ENCODE results near the gene CRK.
"Not testable (repeated sequence)": the region's sequence is repeated elsewhere in the genome, so short reads cannot be mapped to it uniquely, and the experiment has no call there.

The CRK gene

DNA sequence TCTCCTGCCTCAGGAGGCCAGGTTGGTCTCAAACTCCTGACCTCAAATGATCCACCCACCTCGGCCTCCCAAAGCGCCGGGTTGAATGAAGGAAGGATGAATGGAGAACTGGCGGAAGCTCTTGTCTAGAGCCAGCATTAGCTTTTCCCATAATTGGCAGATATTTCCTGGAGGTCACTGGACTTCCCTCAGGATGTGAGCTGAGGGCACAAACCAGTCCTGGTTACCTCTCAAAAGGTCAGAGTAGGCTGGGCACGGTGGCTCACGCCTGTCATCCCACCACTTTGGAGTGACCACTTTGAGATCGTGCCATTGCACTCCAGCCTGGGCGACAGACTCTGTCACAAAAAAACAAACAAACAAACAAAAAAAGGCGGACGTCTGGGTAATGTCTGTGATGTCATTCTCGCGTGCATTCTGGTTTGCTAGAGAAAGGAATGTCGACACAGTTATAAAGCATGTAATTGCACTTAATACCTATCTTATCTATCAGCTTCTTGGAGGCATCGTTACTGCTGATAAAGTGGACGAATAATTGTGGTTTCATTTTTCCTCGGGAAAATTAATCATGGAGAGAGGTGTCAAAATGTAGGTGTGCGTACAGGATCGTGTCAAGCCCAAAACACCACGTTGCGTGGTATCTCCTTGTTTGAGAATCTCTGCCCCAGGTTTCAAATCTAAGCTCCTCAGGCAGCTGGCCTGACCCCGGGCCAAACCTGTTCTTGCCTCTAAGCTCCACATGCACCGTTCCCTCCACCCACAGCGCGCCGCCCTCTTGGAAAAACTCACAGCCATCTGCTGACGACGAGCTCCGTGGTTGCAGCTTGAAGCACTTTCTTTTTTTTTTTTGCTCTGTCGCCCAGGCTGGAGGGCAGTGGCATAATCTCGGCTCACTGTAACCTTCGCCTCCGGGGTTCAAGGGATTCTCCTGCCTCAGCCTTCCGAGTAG is 6.4 kb upstream of the CRK start:
- DNase-seq, result no peak

- no peak for DNase-seq
Observed at GRCh38 chr17:1461198-1461944, 5.3 kb upstream of the CRK start.

DNA sequence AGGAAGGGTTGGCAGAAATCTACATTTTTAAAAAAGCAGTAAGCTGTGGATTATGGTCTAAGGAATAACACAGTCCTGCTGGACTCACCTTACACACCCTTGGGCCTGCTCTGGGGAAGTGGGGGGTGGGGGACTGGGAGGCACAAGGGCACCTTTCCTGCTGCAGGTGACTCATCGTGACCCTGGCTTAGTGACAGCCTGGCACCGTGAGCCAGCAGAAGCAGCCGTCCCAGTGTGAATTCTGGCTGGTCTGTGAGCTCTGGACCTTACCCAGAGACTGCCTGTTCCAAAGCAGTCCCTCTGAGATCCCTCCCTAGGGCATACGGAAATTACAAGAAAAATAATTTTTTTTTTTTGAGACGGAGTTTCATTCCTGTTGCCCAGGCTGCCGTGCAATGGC is 4.2 kb upstream of the CRK start:
- DNase-seq, result no peak

DNA sequence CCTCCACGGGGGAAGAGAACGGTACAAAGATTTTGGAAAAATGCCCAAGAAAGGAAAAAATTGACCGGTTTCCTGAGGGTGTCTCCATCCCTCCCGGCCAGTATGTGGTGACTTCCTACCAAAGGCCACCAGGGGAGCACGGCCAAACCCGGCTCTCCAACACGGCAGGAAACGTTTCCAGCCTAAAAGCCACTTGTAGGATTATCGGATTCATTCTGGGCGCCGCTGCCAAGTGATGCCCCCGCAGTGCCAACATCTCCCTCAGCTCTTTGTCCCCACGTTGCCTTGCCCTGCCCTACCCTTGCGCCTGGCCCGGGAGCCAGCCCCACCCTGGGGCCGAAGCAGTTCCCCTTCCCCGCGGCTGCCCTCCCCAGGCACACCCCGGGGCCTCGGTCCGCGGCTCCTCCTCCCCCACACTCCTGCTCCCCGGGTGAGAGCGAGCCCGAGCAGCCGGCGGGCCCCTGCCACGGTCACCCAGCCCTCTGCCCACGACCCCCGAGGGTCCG is 688 bp downstream of the CRK start:
- DNase-seq, result peak; percentile 68

DNA sequence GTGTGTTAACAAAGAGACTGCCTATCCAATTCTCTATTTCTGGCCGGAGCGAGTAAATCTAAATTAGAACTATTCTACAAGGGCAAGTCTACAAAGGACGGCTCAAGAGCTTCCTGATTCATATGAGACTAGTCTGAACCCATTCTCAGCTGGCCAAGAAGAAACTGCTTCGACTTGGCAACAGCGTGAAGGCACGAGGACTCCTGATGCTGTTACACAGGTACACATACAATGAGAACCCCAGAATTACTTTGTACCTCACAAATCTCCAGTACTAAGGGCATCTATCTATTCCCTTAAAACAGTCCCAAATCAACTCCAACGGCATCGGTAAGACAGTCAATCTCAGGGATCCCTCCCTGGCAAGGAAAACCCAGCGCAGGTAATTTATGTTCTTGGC is 1.5 kb downstream of the CRK start:
- DNase-seq, result no peak

- not testable (repeated sequence) for DNase-seq
Observed at GRCh38 chr17:1453694-1454093, 2.3 kb downstream of the CRK start.

DNA sequence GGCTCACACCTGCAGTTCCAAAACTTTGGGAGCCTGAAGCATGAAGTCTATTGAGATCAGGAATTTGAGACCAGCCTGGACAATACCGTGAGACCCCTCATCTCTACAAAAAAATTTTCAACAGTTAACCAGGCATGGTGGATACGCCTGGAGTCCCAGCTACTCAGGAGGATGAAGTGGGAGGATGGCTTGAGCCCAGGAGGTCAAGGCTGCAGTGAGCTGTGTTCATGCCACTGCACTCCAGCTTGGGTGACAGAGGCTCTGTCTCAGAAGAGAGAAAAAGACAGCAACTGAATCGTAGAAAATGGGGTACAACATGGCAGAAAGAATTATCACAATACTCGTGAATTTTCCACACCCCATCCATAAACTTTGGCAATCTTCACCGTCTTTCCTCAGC is 3.2 kb downstream of the CRK start:
- no peak for DNase-seq

GRCh38 chr17:1450261-1450660 is 5.8 kb downstream of the CRK start:
- DNase-seq, result not testable (repeated sequence)

DNA sequence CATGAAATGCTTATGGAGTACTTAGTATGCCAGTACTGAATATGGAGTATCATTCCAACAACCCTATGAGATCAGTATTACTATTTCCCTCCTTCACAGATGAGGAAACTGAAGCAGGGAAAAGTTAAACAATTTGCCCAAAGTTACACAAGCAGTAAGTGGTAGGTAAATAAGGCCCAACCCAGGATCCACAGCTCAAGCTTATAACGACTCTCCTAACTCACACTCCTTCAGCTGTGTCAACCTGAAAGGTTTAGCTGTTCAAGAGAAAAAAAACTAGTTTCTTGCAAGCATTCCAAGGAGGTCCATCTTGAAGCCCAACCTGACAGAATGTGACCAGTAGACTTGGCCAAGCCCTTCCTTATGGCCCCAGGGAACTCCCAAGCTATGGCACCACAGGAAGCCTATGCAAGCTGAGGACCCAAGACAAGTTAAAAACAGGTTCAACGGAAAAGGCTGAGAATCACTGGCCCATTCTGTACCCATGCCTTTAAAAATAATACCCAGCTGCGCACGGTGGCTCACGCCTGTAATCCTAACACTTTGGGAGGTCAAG is 6.5 kb downstream of the CRK start:
- no peak for DNase-seq

- no peak for DNase-seq
Observed at GRCh38 chr17:1447052-1447451, 9.0 kb downstream of the CRK start.

- no peak for DNase-seq
Observed at GRCh38 chr17:1446201-1446600, 9.8 kb downstream of the CRK start.

DNA sequence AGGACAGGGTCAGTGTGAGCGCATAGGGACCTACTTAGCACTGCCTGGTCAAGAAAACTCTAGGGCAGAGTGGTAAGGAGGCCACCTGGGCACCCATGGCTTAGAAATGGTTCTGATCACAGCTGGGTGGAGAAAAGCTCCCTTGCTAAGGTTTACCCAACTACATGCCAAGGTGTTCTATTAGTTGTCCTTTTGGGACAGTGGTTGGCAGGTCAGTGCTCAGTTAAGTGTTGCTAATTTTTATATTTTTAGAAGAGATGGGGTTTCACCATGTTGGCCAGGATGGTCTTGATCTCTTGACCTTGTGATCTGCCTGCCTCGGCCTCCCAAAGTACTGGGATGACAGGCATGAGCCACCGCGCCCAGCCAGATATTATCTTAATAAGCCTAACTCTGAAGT is 10.3 kb downstream of the CRK start:
- not testable (repeated sequence) for DNase-seq

- not testable (repeated sequence) for DNase-seq
Observed at GRCh38 chr17:1442721-1443120, 13.3 kb downstream of the CRK start.

DNA sequence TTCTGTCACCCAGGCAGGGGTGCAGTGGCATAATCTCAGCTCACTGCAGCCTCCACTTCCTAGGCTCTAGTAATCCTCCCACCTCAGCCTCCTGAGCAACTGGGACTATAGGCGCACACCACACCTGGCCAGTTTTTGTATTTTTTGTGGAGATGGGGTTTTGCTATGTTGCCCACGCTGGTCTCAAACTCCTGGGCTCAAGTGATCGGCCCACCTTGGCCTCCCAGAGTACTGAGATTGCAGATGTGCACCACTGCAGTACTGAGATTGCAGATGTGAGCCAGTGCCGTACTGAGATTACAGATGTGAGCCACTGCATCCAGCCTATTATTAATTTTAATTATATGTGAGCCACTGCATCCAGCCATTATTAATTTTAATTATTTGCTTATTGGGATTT is 13.8 kb downstream of the CRK start:
- no peak for DNase-seq

GRCh38 chr17:1440921-1441320 is 15.1 kb downstream of the CRK start:
- no peak for DNase-seq

- peak; percentile 74 for DNase-seq
Observed at GRCh38 chr17:1438593-1439083, 17.4 kb downstream of the CRK start.

- no peak for DNase-seq
Observed at GRCh38 chr17:1435326-1435725, 20.7 kb downstream of the CRK start.

- DNase-seq, result no peak
Observed at GRCh38 chr17:1434150-1434549, 21.9 kb downstream of the CRK start.

DNA sequence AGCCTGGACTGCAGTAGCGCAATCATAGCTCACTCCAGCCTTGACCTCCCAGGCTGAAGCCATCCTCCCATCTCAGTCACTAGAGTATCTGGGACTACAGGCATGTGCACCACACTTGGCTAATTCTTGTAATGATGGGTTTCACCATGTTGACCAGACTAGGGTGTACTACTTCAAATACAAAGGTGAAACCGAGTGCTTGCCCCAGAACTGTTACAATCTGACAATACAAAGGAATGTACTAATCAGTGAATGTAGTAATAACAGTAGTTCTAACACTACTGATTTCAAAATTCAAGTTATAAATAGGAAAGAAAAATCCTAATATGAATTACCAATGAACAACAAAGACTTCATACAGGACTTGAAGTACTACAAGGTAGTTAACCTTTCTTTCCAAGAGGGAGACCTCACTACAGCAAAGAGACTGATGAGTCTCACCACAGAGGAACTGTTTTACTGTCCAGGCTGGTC is 24.4 kb downstream of the CRK start:
- no peak for DNase-seq

- no peak for DNase-seq
Observed at GRCh38 chr17:1423456-1424135, 32.4 kb downstream of the CRK start.

DNA sequence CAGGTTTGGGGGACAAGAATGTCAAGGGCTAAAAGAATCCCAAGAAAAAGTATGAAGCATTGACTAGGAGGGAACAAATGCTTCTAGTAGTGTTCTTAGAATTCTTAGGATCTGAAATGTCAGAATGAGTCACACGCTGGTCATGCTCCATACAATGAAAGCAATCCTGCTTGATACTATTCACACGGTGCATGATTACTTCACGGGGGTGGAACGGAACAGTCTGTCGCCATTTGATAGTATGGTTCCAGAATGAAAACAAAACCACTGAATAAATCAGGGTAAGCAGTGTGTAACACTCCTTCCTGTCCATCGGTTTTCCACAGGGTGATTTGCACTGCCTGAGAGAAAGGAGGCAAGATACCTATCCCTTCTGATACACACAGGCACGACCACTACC is 33.1 kb downstream of the CRK start:
- DNase-seq, result peak; percentile 94

GRCh38 chr17:1421470-1421869 is 34.6 kb downstream of the CRK start:
- no peak for DNase-seq

GRCh38 chr17:1420981-1421380 is 35.1 kb downstream of the CRK start:
- no peak for DNase-seq
